SKM-1 (cell line): ENCODE data around the gene GAS6.
"Not testable (repeated sequence)": the region's sequence is repeated elsewhere in the genome, so short reads cannot be mapped to it uniquely, and the experiment has no call there.

Experiments
- DNase-seq: peaks from one replicate; lab custom pipeline; 2025; ENCODE audit not compliant: unreplicated experiment; lab: John Stamatoyannopoulos, UW

Gene GAS6

DNA sequence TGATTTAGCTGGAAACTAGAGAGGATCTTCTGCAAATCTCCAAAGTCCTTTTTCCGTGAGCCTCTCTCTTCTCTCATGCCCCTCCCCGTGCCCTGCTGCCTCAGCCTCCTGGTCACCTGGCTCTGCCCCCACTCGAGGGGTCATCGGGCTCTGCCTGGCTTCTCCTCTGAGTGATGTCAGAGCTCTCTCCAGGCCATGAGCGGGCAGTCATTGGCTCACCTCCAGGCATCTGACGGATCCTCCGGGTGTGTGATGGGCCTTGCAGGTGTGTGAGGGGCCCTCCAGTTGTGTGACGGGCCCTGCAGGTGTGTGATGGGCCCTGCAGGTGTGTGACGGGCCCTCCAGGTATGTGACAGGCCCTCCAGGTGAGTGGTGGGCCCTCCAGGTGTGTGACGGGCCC lies 10.3 kb upstream of the GAS6 start:
- no peak for DNase-seq

DNA sequence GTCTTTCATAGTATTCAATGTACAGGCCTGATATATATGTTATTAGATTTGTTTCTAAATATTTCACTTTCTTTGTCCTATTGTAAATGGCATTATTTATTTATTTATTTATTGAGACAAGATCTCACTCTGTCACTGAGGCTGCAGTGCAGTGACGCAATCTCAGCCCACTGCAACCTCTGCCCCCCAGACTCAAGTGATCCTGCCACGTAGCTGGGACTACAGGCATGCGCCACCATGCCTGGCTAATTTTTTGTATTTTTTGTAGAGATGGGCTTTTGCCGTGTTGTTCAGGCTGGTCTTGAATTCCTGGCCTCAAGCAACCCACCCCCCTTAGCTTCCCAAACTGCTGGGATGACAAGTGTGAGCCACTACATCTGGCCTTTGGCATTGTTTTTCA lies 5.4 kb upstream of the GAS6 start:
- no peak for DNase-seq

DNA sequence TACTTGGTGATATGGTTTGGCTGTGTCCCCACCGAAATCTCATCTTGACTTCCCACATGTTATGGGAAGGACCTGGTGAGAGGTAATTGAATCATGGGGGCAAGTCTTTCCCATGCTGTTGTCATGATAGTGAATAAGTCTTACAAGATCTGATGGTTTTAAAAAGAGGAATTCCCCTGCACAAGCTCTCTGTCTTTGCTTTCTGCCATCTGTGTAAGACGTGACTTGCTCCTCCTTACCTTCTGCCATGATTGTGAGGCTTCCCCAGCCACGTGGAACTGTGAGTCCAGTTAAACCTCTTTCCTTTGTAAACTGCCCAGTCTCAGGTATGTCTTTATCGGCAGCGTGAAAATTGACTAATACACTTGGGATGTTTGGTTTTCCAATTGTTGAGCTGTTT lies 4.0 kb upstream of the GAS6 start:
- DNase-seq: not testable (repeated sequence)

DNA sequence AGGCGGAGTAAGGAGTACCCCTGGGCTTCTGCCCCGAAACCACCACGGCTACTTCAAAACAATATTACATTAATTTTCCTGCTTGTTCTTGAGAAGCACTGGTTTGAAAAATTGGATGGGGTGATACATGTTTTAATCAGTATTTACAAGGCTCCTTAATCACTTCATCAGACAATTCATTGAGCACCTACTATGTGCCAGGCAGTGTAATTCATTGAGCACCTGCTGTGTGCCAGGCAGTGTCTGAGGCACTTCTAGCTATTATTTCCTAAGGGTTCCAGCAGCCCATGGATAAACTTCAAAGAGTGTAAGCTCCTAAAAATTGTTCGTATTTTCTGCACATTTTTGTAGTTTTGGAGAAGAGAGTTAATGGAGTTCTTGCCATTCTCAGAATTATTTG lies 1.6 kb upstream of the GAS6 start:
- DNase-seq: no peak

DNA sequence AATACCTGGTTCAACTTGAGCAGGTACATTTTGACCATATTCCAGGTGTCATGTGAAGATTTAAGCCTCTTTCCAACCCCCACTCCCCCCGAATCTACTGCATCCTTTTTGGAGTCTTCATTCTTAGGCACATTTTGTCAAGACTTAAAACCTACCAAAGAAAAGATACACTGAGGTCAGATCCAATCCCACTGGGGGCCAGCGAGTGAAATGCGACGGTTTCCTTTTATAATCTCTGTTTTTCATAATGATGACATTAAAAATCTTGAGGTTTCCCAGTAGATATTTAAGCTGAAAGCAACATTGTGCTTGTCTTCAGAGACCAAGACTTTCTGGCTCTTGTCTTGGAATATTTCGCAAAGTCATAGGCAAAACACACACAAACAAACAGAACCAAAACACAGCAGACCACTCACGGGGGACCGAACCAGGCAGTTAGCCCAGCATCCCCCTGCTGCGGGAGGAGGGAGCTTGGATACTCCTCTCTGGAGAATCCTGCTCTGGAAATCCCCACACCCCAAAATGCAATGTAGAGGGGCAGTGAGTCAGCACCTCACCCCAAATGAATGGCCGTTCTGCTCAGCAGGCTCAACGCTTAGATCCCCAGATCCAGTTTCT lies 506 bp upstream of the GAS6 start:
- no peak for DNase-seq

DNA sequence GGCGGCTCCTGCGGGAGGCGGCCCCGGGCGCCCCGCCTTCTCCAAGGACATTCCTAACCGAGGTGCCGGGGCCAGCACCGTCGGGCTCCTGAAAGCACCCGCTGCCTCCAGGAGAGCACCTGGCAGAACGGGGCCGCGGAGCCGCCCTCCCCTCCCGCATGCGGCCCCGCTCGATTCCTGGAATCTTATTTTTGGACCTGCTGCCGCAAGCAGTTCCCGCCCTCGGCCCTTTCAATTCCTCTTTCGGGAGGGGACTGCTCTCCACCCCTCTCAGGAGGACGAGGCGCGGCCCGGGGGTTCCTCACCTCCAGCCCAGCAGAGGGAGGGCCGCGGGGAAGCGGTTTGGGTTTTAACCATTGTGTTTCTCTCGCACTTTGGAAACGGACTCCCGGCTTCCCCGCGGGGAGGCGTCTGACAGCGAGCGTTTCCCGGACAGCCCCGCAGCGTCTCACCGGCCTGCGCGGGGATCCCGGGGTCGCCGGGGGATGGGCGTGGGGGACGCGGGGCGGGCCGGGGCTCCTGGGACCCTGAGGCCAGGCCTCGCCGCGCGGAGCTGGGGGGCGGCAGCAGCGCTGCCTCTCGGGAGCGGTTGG lies 849 bp downstream of the GAS6 start:
- no peak for DNase-seq

DNA sequence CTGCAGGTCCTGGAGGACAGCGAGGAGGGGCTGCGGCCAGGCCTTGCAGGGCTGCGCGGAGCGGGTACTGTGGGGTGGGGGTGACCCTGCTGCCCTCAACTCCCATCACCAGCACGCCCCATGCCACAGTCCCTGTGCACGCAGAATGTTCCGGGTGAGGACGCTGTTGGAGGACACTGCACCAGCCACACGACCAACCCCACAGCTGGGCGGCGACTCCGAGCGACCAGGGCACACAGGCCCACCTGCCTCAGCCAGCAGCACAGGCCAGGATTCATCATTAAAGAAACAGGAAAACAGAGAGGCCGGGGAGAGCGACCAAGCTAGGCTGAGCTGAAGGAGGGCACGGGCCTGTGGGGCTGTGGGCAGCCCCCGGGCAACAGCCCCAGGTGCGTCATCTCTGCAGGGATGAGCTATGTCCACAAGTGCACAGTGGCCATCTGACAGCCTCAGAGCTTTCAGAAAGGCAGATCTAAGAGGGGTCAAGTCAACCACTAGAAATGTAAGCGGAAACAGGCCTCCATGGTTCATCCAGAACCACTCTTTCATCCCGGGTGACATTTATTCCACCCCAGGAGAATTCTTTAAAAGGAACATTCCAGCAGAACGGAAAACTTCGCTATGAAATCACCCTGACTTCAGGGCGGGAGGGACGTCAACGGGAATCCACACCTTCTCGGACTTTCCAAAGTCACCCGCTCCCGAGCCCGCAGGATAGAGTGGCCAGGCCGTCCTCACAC lies 1.5 kb downstream of the GAS6 start:
- DNase-seq: no peak

DNA sequence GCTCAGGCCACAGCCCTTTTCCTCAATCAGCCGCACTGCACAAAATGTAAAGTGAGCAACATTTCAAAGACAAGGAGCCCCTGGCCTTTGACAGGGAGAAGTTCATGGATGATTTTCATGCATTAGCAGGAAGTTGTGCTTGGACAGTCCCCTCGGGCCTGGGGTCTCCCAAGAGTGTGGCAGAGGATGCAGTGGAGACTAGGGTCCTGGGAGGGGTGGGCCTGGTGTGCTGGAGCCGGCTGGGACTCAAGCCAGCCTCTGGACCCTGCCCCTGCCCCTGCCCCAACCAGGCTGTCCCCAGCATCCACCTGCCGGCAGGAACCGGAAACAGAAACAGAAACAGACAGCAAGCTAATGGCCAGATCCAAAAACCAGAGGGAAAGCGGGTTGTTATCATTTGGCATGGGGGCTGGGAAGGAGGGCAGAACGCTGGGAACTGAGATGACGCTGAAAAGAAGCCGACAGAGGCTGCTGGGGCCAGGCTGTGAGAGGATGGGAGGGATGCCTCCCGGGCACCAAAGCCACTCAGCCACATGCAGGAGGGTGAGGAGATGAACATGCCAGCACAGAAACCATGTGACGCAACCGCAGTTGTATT lies 2.3 kb downstream of the GAS6 start:
- no peak for DNase-seq

DNA sequence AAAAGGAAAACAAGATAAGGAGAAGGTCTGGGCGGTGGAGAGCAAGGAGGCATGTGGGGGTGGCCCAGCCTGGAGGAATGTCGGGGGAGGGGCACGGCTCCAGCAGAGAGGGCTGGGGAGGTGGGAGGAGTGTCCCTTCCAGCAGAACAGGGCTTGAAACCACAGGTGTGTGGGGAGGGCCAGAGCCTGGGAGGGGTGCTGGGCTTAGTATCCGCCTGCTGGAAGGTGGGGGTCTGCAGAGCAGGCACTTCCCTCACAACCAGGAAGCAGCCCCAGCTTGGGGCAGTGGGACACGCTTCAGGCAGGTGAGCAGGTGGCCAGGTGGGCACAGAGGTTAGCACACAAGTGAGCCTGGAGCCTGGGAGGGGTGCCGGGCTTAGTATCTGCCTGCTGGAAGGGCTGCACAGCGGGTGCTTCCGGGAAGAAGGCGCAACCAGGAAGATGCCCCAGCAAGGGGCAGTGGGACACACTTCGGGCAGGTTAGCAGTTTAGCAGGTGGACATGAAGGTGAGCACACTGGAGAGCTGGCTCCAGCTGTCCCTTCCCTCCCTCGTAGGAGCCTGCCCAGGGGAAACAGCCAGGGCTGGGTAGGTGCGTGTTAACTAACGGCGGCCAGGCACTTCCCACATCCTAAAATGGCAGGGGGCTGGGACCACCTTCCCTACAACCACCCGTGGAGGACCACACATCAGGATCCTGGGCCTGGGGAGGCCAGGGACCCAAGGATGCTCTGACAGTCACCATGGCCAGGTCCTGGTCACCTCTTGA lies 3.0 kb downstream of the GAS6 start:
- no peak for DNase-seq

DNA sequence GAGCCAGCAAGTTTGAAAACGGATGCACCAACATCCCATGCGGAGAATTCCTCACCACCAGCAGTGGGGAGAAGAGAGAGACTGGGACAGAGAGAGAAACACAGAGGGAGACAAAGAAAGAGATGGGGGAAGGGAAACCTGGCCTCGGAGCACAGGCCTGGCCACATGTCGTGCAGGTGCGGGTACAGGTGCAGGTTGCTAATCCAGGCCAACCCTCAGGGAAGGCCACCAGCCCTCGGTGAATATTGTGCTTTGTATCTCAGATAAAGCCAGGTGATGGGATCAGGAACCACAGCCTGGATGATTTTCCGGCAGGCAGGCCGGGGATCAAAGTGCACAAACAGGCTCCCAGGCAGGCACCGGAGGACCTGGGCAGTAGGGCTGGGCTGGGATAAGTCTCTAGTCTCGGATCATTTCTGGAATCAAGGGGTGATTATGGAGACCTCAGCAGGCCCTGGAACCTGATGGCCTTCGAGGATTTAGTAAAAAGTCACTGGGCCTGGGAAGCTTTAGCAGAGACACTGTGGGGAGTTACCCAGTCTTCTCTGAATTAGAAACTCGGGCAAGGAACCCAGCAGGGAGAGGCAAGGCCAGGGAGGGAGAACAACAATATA lies 3.7 kb downstream of the GAS6 start:
- no peak for DNase-seq

DNA sequence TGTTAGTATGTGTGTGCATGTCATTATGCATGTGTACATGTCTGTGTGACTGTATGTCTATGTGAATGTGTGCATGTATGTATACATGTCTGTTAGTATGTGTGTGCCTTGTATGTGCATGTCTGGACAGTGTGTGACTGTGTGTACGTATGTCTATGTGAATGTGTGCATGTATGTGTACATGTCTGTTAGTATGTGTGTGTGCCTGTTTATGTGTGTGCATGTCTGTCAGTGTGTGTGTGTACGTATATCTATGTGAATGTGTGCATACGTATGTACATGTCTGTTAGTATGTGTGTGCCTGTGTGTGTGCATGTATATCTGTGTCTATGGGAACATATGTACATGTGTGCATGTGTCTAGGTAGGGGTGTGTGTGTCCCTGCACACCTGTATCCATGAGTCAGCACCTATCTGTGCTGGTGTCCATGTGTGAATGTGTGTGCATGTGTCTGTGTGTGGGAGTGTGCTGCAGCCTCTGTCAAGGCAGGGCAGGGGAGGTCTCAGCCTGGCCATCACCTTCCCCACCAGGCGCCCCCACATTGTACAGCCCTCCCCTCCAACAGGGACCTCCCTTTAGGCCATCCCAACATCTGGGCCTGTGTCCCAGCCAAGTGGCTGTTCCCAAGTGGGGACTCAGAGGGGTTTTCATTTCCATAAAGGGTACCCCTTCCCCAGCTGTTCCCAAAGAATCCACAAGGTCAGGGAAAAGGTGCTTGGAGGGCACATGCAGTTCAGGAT lies 4.4 kb downstream of the GAS6 start:
- no peak for DNase-seq

DNA sequence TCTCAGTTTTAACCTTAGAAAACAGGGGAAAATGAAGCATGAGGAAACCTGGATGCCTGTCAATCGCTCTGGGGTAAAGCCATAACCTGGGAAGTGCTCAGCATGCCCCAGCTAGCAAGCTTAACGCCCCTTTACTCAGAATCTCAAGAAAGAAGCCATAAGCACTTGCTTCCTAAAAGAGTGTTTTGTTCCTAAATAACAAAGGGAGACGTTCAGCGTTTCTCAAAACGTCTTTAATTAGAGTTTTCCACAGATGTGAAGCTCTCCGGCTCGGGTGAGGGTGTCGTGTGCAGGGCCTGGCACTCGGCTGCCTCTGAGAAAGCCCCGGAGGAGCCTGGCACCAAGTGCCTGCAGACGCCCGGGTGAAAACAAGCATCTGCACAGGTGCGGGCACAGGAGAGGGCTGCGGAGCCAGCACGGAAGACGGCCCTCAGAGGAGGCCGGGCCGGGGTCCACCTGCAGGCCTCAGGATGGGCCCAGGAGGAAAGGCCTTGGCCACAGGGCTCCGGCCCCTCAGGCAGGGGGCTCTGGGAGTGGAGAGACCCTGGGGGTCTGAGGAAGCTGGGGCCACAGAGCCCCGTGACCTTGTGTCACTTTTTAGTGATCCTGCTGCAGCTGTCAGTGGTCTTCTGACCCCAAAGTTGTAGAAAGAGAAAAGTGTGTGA lies 6.2 kb downstream of the GAS6 start:
- DNase-seq: no peak

DNA sequence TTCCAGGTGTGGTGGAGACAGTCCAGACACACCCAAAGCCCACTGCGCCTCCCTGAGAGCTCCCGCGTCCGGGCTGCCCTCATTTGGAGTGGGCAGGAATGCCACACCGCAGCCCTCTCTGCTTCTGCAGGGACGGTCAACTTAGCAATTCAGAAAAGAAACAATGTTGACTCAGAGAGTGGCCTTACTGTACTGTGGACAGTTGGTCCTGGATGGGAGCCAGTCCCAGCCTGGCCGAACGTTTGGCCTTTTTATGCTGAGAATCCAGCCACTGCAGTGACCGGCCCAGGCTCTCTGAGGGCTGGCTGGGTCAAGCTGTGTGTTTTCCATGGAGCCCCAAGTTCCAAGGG lies 7.2 kb downstream of the GAS6 start:
- no peak for DNase-seq

DNA sequence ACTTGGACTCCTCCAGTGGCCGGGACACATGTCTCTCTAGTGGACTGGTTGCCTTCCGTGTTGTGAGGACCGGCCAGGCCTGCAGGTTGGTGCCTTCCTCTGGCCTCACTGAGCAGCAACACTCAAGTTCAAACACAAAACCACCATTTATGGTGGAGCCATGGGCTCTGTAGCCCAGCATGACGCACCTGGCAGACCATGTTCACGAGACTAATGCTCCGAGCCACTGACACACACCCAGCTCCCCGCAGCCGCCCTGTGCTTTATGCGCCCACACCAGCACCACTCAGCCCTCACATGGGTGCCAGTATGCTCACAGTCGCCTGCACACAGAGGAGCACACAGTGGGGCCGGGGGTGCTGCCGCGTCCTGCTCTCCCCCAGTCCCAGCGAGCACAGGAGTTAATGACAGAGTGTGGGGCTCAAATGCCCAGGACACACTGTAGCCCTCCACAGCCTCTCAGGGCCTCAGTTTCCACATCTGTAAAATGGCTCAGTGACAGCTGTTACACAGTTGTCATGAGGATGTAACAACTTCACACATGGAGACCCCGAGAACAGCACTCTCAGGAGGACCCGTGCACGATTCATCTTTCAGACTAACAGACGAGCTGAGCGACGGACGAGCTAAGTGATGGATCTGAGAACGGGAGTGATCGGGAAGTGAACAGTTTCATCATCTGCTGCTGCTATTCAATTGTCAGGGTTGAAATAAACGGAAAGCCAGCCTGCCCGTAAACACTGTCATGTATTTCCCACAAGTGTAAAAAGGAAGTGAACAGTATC lies 7.8 kb downstream of the GAS6 start:
- no peak for DNase-seq

DNA sequence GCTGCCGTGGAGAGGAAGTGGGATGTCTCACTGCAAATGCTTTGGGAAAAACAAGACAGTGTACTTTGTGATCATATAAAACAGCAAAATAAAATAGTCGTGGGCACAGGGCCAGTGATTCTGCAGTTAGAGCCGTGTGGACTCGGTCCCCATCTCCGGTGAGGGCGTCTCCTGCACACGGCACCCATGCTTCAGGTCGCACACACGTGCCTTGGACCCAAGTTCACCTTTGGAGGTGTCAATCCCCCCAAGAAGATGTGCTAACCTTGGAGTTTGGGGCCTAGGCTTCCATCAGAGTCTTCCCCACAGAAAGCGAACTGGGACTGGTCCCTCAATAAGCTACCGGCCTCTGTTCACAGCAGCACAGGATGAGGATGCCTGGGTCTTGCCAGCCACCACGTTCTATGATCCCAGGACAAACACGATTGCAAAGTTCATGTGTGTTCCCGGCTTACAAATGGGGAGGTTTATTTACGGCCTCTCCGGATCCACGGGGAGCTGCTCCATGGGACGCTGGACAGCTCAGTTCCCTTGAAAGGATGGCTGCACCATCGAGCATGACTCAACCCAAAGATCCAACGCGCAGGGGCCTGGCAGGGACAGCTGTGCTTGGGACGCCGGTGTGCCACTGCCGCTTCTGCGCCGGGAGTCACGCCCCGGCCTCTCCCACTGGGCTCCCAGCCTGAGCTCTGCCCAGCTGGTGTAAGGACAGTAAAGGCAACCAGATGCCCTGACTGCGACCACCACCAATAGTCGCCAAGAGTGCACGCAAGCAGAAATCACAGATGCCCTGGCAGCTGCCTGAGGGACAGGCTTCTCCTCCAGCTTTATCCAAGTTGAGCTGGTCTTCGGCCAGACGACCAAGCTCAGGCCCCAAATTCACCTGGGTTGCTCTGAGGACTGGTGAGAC lies 8.6 kb downstream of the GAS6 start:
- DNase-seq: no peak

DNA sequence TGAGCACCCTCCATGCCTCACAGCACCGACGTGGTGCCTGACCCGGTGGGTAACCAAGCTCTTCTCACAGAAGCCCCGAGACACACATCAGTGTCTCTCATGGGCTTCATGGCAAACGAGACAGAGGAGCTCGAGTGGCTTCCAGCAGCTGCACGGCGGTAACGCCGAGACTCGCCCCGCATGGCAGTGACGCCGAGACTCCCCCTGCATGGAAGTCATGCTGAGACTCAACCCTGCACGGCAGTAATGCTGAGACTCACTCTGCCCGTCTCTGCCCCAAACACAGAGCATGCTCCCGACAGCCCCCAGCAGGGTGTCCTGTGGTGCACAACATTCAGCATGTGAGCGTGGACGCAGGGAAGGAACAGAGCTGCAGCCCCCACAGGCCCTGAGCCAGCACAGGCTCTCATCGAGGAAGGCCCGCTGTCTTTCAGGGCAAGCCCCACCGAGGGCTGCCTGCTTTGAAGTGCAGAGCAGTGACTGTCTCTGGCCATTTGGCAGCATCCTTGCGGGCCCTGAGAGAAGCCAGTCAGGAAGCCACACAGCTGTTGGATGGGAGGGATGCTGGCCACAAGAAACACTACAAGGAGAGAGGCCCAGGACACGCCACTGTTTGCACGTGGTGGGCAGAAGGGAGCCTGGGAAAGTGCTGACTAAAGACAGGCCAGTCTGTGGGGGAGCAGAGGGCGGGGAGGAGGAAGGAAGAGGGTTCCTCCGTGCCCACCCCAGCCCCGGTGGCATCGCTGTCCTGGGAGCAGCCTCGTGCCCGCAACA lies 9.5 kb downstream of the GAS6 start:
- no peak for DNase-seq

DNA sequence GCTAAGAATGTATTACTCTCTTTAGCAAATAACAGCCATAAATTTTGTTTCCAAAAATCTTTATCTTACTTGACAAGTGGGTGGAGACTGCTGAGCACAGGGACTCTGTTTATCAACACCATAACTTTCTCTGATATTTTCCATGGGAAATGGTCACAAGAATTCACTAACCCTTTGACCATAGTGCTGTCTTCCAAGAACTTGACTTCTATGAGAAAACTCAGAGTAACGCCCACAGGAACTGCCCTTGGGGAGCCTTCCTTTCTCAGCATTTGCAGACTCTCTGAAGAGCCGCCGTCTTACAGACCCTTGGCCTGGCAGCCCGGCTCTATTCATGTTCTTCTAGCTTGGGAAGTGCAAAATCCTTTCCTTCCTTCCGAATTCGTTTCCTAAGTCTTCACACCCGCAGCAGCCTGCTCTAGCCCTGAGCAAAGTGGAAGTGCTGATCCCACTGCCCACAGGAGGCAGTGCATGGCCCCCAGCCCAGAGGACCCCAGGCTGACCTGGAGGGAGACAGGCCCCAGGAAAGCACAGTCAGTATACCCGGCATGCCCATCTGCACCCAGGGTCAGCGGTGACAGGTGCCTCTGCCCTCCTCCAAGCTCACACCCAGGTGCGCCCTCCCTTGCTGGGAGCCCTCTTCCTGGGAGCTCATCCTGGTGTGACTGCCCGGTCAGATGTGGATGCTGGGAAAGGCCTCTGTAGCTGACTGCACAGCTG lies 10.2 kb downstream of the GAS6 start:
- DNase-seq: no peak
